HepG2 (cell line): ENCODE data around the gene GPR39. TPM values are rescaled to one million over a fixed set of nuclear protein-coding genes. Genes with fewer than 3 reads are reported as not detected.

Source experiments
- ATAC-seq: fragments of 200-7000 bp; cut with Tn5 transposase; 3 replicates; pipeline ENCODE4 v1.9.1; 2020; ENCODE audit warnings: mild to moderate bottlenecking, moderate library complexity
- BruUV-seq: library from RNA; stranded (reverse); fragments of 400-500 nt; replicated peaks from 2 replicates; lab custom pipeline; 2021; lab: Mats Ljungman, UMichigan
- CTCF ChIA-PET: fragments of 300-600 bp; formaldehyde crosslinking; extraction: SDS; loops from one replicate; lab custom pipeline; 2021; ENCODE audit warnings: low total read pairs, inconsistent platforms, low intra/inter-chr PET ratio; lab: Yijun Ruan, JAX
- POLR2A ChIA-PET: fragments of 350-600 bp; sonication (Branson Sonifier 250); formaldehyde crosslinking; loops from one replicate; lab custom pipeline; 2020; ENCODE audit warnings: antibody characterized with exemption, inconsistent platforms; lab: Yijun Ruan, JAX
- DNase-seq: peaks from one replicate; pipeline ENCODE4 v3.0.0-alpha.2; 2015; ENCODE audit warnings: low spot score
- FAIRE-seq: peaks from 3 replicates; lab custom pipeline; 2011; peaks lifted over from hg19 to GRCh38; lab: Jason Lieb, UNC
- H2AFZ ChIP-seq: one replicate; pipeline ENCODE4 v1.6.1; 2011; ENCODE audit warnings: low read length, inconsistent platforms
- H3K27ac ChIP-seq: fragments of 300-600 bp; 3 replicates; pipeline ENCODE4 v1.8.0; 2011; ENCODE audit warnings: mixed run types, mild to moderate bottlenecking, mixed read lengths, low read length, inconsistent platforms; ENCODE audit not compliant: insufficient read depth; ENCODE audit errors: extremely low read length
- H3K27me3 ChIP-seq, 2 experiments: fragments of 200-600 bp in 1 of 2; 2 replicates in 1 of 2; 3 replicates in 1 of 2; pipeline versions ENCODE4 v1.6.0 to v1.8.0; 2011; ENCODE audit warnings: low read length in 2 of 2, mild to moderate bottlenecking in 2 of 2, moderate library complexity in 2 of 2, inconsistent platforms in 1 of 2; ENCODE audit not compliant: insufficient read depth in 2 of 2, control insufficient read depth in 1 of 2
- H3K36me3 ChIP-seq, 2 experiments: fragments of 200-600 bp in 1 of 2; replicated peaks in 1 of 2; 2 replicates in 1 of 2; 3 replicates in 1 of 2; pipeline versions ENCODE4 v1.5.1 to v1.8.0; 2011; ENCODE audit warnings: low read length in 2 of 2, inconsistent platforms in 1 of 2; ENCODE audit not compliant: insufficient read depth in 2 of 2, control insufficient read depth in 1 of 2
- H3K4me1 ChIP-seq: 2 replicates; pipeline ENCODE4 v1.5.1; 2012; ENCODE audit warnings: low read length, inconsistent platforms; ENCODE audit not compliant: insufficient read depth
- H3K4me2 ChIP-seq: 2 replicates; pipeline ENCODE4 v1.6.0; 2011; ENCODE audit warnings: low read depth, low read length, inconsistent platforms
- H3K4me3 ChIP-seq, 3 experiments: fragments of 200-600 bp in 1 of 3; sonication (generic), shearing (Covaris generic) in 1 of 3; replicated peaks in 1 of 3; 2 replicates each; pipeline ENCODE4 v1.5.1; 2011 to 2016; ENCODE audit warnings: low read length in 3 of 3, inconsistent platforms in 2 of 3, low read depth in 2 of 3, mild to moderate bottlenecking in 2 of 3, control low read depth in 1 of 3, mixed read lengths in 1 of 3; ENCODE audit not compliant: insufficient read depth in 1 of 3
- H3K79me2 ChIP-seq: one replicate; pipeline ENCODE4 v1.6.1; 2011; ENCODE audit warnings: low read length, inconsistent platforms; ENCODE audit not compliant: insufficient read depth
- H3K9ac ChIP-seq: 2 replicates; pipeline ENCODE4 v1.6.0; 2011; ENCODE audit warnings: mild to moderate bottlenecking, low read depth, low read length, inconsistent platforms; ENCODE audit not compliant: insufficient read depth
- H3K9me3 ChIP-seq: 2 replicates; pipeline ENCODE4 v1.5.1; 2012; ENCODE audit warnings: mild to moderate bottlenecking, low read length
- H4K20me1 ChIP-seq: 2 replicates; pipeline ENCODE4 v1.6.0; 2011; ENCODE audit warnings: inconsistent platforms, mild to moderate bottlenecking, low read length, moderate library complexity; ENCODE audit not compliant: insufficient read depth
- ARHGAP35 ChIP-seq: sonication (generic); formaldehyde crosslinking; IDR thresholded peaks from 2 replicates; pipeline ENCODE4 v1.9.0; 2022; ENCODE audit warnings: mild to moderate bottlenecking, inconsistent platforms, moderate library complexity, missing genetic modification reagents, borderline replicate concordance
- ARNT ChIP-seq: fragments of 450-650 bp; IDR thresholded peaks from 2 replicates; pipeline ENCODE4 v1.6.1; 2017
- HMG20A ChIP-seq: IDR thresholded peaks from 2 replicates; pipeline ENCODE4 v1.6.1; 2016; ENCODE audit warnings: borderline replicate concordance
- NR1H2 ChIP-seq: sonication (generic); formaldehyde crosslinking; IDR thresholded peaks from 2 replicates; pipeline ENCODE4 v1.8.1; 2022; ENCODE audit warnings: low read depth, missing genetic modification reagents, borderline replicate concordance
- PCBP2 ChIP-seq: fragments of 200-400 bp; formaldehyde crosslinking; optimal IDR thresholded peaks from 2 replicates; pipeline ENCODE3; 2018; ENCODE audit warnings: low read length, low read depth; ENCODE audit not compliant: poor library complexity, severe bottlenecking
- RAD51 ChIP-seq: fragments of 450-650 bp; IDR thresholded peaks from 2 replicates; pipeline ENCODE4 v1.6.1; 2016; ENCODE audit warnings: borderline replicate concordance
- SRSF1 ChIP-seq: fragments of 200-400 bp; formaldehyde crosslinking; optimal IDR thresholded peaks from 2 replicates; pipeline ENCODE3; 2017; ENCODE audit warnings: mild to moderate bottlenecking, low read depth, low read length, moderate library complexity
- YY1 ChIP-seq: IDR thresholded peaks from 2 replicates; pipeline ENCODE4 v1.6.1; 2011; ENCODE audit warnings: low read length, low read depth, moderate library complexity, mild to moderate bottlenecking; ENCODE audit not compliant: insufficient read depth, insufficient replicate concordance
- ZFP62 ChIP-seq: sonication (generic); formaldehyde crosslinking; IDR thresholded peaks from 2 replicates; pipeline ENCODE4 v1.4.0; 2020; ENCODE audit warnings: missing genetic modification reagents
- ZFY ChIP-seq: sonication (generic); formaldehyde crosslinking; IDR thresholded peaks from 2 replicates; pipeline ENCODE4 v1.4.0; 2020; ENCODE audit warnings: missing genetic modification reagents
- ZMYM3 ChIP-seq: sonication (generic); formaldehyde crosslinking; IDR thresholded peaks from 2 replicates; pipeline ENCODE4 v1.5.1; 2020; ENCODE audit warnings: mild to moderate bottlenecking, missing genetic modification reagents
- ZNF510 ChIP-seq: sonication (generic); formaldehyde crosslinking; IDR thresholded peaks from 2 replicates; pipeline ENCODE4 v1.4.0; 2020; ENCODE audit warnings: low read depth, mild to moderate bottlenecking, missing genetic modification reagents
- ZNF563 ChIP-seq: sonication (generic); formaldehyde crosslinking; IDR thresholded peaks from 2 replicates; pipeline ENCODE4 v1.8.0; 2022; ENCODE audit warnings: mild to moderate bottlenecking, moderate library complexity, missing genetic modification reagents
- ZNF709 ChIP-seq: sonication (generic); formaldehyde crosslinking; IDR thresholded peaks from 2 replicates; pipeline ENCODE4 v1.5.0; 2020; ENCODE audit warnings: mild to moderate bottlenecking, missing genetic modification reagents
- ZNF850 ChIP-seq: sonication (generic); formaldehyde crosslinking; conservative IDR thresholded peaks from 2 replicates; pipeline ENCODE4 v1.9.0; 2021; ENCODE audit warnings: mild to moderate bottlenecking, missing genetic modification reagents
- ZNF883 ChIP-seq: sonication (generic); formaldehyde crosslinking; IDR thresholded peaks from 2 replicates; pipeline ENCODE4 v1.5.1; 2020; ENCODE audit warnings: mild to moderate bottlenecking, missing genetic modification reagents; ENCODE audit errors: not compliant biosample characterization
- WGBS: methylation state at CpG from one replicate; pipeline ENCODE4 v1.1.6; 2017; ENCODE audit warnings: low lambda C conversion rate; 5-methylcytosine and 5-hydroxymethylcytosine counted together
- in situ Hi-C: cut with HindIII; loops from 2 replicates; pipeline ENCODE4 v1.10.0; 2017; ENCODE audit warnings: low pct_unique_long_range_greater_than_20kb; ENCODE audit not compliant: extremely low pct_ligation_motif_present
- intact Hi-C: fragments of 100-400 bp; cut with micrococcal nuclease; formaldehyde crosslinking; loops from one replicate; pipeline ENCODE4 v1.10.0; 2022; ENCODE audit not compliant: unreplicated experiment
- polyA plus RNA-seq, 8 experiments: library from polyadenylated mRNA; depleted of rRNA in 3 of 8; stranded (reverse) in 7 of 8; unstranded in 1 of 8; fragments of >200 nt; fragmentation: Illumina TruSeq in 4 of 8; extraction: Trizol in 4 of 8; gene quantifications; 2 replicates each; pipeline versions ENCODE4 v1.2.1 to v1.2.3, GENCODE V29; 2011 to 2016; ENCODE audit warnings: low read depth in 4 of 8, missing spikeins in 1 of 8, mixed read lengths in 1 of 8; ENCODE audit not compliant: insufficient read depth in 1 of 8
- total RNA-seq, 5 experiments: library from RNA; depleted of rRNA; stranded (reverse); fragments of >200 nt; fragmentation: Illumina TruSeq; extraction: Trizol; gene quantifications; 2 replicates each; pipeline ENCODE4 v1.2.3, GENCODE V29; 2016; ENCODE audit warnings: low read depth in 1 of 5
- TF ChIP-seq, protein P1 (sequence below): IDR thresholded peaks from 2 replicates; pipeline ENCODE4 v1.6.1; 2012; ENCODE audit warnings: inconsistent platforms
- TF ChIP-seq, protein P2 (sequence below): sonication (generic); formaldehyde crosslinking; IDR thresholded peaks from 2 replicates; pipeline ENCODE4 v1.4.0; 2020; ENCODE audit warnings: missing genetic modification reagents
- TF ChIP-seq, protein P3 (sequence below): sonication (generic); formaldehyde crosslinking; IDR thresholded peaks from 2 replicates; pipeline ENCODE4 v1.5.0; 2020; ENCODE audit warnings: mild to moderate bottlenecking, missing genetic modification reagents, moderate library complexity

The GPR39 gene
- total and polyA plus RNA-seq, 2 of the 13 experiments (the other 11 are each of a cell fraction or from before 2014, with no cell fraction given): 0.16 to 0.62 TPM

DNA sequence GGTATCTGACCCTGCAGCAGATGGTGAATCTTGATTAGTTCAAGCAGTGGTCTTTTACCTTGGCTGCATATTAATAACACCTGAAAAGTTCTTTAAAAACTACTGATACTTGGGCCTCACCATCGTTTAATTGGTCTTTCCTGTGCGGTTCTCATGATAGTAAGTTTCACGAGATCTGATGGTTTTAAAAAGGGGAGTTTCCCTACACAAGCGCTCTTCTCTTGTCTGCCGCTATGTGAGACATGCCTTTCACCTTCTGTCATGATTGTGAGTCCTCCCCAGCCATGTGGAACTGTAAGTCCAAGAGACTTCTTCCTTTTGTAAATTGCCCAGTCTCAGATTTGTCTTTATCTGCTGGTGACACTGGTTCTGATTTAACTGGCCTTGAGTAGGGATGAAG is 151.1 kb downstream of the GPR39 start:
- Histone ChIP-seq H3K9ac (no peak overlapping the region), H2AFZ (no peak overlapping the region), H4K20me1 (no peaks in the 10 kb centered on the region), H3K4me2 (no peak overlapping the region), H3K9me3 (peaks cover 33% of the 10 kb centered on the region), H3K4me3 (no peak overlapping the region), H3K27me3 (no peaks in the 10 kb centered on the region), H3K79me2 (no peaks in the 10 kb centered on the region), H3K36me3 (no peaks in the 10 kb centered on the region), H3K27ac (no peak overlapping the region), H3K4me1 (no peaks in the 10 kb centered on the region)
- CTCF ChIA-PET: no interaction called here
- in situ Hi-C loops (no loop called here), intact Hi-C loops (no loop called here)
- DNase-seq (no peak), FAIRE-seq (no peak), ATAC-seq (no peak)
- TF ChIP-seq ARNT (no peak), ZFP62 (CRISPR knock-in tag) (no peak), ZNF709 (no peak), ARHGAP35 (no peak), YY1 (no peak), ZMYM3 (CRISPR knock-in tag) (no peak), ZNF883 (no peak), NR1H2 (no peak), ZFY (CRISPR knock-in tag) (no peak), SRSF1 (no peak), ZNF563 (CRISPR knock-in tag) (no peak), RAD51 (no peak), ZNF850 (CRISPR knock-in tag) (no peak), PCBP2 (no peak), HMG20A (CRISPR knock-in tag) (no peak), ZNF510 (CRISPR knock-in tag) (no peak)
- TF ChIP-seq, protein P1, sequence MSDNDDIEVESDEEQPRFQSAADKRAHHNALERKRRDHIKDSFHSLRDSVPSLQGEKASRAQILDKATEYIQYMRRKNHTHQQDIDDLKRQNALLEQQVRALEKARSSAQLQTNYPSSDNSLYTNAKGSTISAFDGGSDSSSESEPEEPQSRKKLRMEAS: no peak
- TF ChIP-seq, protein P2, sequence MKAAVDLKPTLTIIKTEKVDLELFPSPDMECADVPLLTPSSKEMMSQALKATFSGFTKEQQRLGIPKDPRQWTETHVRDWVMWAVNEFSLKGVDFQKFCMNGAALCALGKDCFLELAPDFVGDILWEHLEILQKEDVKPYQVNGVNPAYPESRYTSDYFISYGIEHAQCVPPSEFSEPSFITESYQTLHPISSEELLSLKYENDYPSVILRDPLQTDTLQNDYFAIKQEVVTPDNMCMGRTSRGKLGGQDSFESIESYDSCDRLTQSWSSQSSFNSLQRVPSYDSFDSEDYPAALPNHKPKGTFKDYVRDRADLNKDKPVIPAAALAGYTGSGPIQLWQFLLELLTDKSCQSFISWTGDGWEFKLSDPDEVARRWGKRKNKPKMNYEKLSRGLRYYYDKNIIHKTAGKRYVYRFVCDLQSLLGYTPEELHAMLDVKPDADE (CRISPR knock-in tag): no peak
- TF ChIP-seq, protein P3, sequence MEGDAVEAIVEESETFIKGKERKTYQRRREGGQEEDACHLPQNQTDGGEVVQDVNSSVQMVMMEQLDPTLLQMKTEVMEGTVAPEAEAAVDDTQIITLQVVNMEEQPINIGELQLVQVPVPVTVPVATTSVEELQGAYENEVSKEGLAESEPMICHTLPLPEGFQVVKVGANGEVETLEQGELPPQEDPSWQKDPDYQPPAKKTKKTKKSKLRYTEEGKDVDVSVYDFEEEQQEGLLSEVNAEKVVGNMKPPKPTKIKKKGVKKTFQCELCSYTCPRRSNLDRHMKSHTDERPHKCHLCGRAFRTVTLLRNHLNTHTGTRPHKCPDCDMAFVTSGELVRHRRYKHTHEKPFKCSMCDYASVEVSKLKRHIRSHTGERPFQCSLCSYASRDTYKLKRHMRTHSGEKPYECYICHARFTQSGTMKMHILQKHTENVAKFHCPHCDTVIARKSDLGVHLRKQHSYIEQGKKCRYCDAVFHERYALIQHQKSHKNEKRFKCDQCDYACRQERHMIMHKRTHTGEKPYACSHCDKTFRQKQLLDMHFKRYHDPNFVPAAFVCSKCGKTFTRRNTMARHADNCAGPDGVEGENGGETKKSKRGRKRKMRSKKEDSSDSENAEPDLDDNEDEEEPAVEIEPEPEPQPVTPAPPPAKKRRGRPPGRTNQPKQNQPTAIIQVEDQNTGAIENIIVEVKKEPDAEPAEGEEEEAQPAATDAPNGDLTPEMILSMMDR: no peak
- BruUV-seq: no TSS peak
- POLR2A ChIA-PET: no interaction called here
- WGBS: 42% methylated on average over 5 of the region's 5 CpGs
